Hepatocyte (in vitro differentiated cells): ENCODE measurements around the gene NRDC. TPM values are rescaled to one million over a fixed set of nuclear protein-coding genes. Genes with fewer than 3 reads are reported as not detected.

Experiments used
- DNase-seq: peaks from one replicate; pipeline ENCODE4 v3.0.0-alpha.2; 2016; ENCODE audit warnings: low spot score
- H2AFZ ChIP-seq: fragments of 200-600 bp; sonication (generic); 2 replicates; pipeline ENCODE4 v1.6.0; 2016; ENCODE audit warnings: antibody characterized with exemption, mild to moderate bottlenecking
- H3K27ac ChIP-seq: fragments of 200-600 bp; sonication (generic); 2 replicates; pipeline ENCODE4 v1.5.1; 2016; ENCODE audit warnings: mild to moderate bottlenecking
- H3K27me3 ChIP-seq: fragments of 200-600 bp; sonication (generic); 2 replicates; pipeline ENCODE4 v1.6.1; 2016
- H3K36me3 ChIP-seq: fragments of 200-600 bp; sonication (generic); replicated peaks from 2 replicates; pipeline ENCODE4 v1.5.1; 2016; ENCODE audit warnings: low read depth; ENCODE audit not compliant: insufficient read depth
- H3K4me1 ChIP-seq: fragments of 200-600 bp; sonication (generic); 2 replicates; pipeline ENCODE4 v1.5.1; 2016; ENCODE audit warnings: mild to moderate bottlenecking, moderate library complexity; ENCODE audit not compliant: insufficient read depth
- H3K4me2 ChIP-seq: fragments of 200-600 bp; sonication (generic); 2 replicates; pipeline ENCODE4 v1.6.0; 2016
- H3K4me3 ChIP-seq: fragments of 200-600 bp; sonication (generic); 2 replicates; pipeline ENCODE4 v1.5.1; 2016; ENCODE audit warnings: mild to moderate bottlenecking
- H3K79me2 ChIP-seq: fragments of 200-600 bp; sonication (generic); 2 replicates; pipeline ENCODE4 v1.6.0; 2017; ENCODE audit warnings: mild to moderate bottlenecking
- H3K9me2 ChIP-seq: fragments of 200-600 bp; sonication (generic); replicated peaks from 2 replicates; pipeline ENCODE4 v1.6.0; 2017; ENCODE audit warnings: mild to moderate bottlenecking; ENCODE audit not compliant: insufficient read depth
- H3K9me3 ChIP-seq: fragments of 200-600 bp; sonication (generic); 2 replicates; pipeline ENCODE4 v1.5.1; 2016; ENCODE audit warnings: low read depth, mild to moderate bottlenecking
- H4K20me1 ChIP-seq: fragments of 200-600 bp; sonication (generic); 2 replicates; pipeline ENCODE4 v1.6.0; 2016; ENCODE audit warnings: mild to moderate bottlenecking; ENCODE audit not compliant: insufficient read depth, poor library complexity, severe bottlenecking
- EZH2 ChIP-seq: fragments of 200-600 bp; sonication (generic); IDR thresholded peaks from 2 replicates; pipeline ENCODE4 v1.6.1; 2016; ENCODE audit warnings: antibody characterized with exemption, mild to moderate bottlenecking, borderline replicate concordance
- EZH2phosphoT487 ChIP-seq: fragments of 200-600 bp; sonication (generic); IDR thresholded peaks from one replicate; pipeline ENCODE4 v1.6.1; 2018; ENCODE audit warnings: antibody characterized with exemption, mild to moderate bottlenecking, low read depth, moderate library complexity; ENCODE audit not compliant: unreplicated experiment, severe bottlenecking
- WGBS: methylation state at CpG from one replicate; pipeline ENCODE4 v1.1.6; 2016; ENCODE audit warnings: low lambda C conversion rate; ENCODE audit errors: missing lambda C conversion rate; 5-methylcytosine and 5-hydroxymethylcytosine counted together
- polyA plus RNA-seq: library from polyadenylated mRNA; unstranded; fragments of >200 nt; fragmentation: Nextera tagmentation; extraction: Ambion mirVana; gene quantifications from 2 replicates; pipeline ENCODE4 v1.2.1, GENCODE V29; 2016
- total RNA-seq: library from RNA; depleted of rRNA; stranded (reverse); fragments of >200 nt; gene quantifications from 2 replicates; pipeline ENCODE4 v1.2.3, GENCODE V29; 2014
- TF ChIP-seq, protein P1 (sequence below): fragments of 200-600 bp; sonication (generic); IDR thresholded peaks from 2 replicates; pipeline ENCODE4 v1.5.1; 2016; ENCODE audit warnings: antibody characterized with exemption, mild to moderate bottlenecking; ENCODE audit not compliant: poor library complexity

The NRDC gene
- total and polyA plus RNA-seq, 2 experiments from 2014 or later = 82.2 to 89.4 TPM

DNA sequence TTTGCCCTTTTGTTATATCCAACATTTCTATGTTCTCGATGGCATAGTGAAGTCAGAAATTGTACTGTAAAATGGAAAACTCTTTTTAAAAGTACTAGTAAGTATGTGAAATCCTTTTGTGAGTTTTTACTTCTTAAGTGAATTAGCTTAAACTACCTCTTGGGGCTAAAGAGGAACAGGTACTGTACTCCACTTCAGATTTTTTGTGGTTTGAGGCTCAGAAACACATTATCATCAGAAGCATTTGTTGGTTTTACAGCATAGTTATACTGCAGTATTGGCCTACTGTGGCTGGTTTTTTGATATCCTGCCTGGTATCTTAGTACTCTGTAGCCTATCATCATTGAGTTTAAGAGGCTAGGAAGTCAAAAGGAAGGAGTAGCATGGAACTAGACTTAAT lies 117.2 kb downstream of the NRDC start:
- no peaks in the 10 kb centered on the region for H3K36me3 ChIP-seq
- no peaks in the 10 kb centered on the region for H3K4me1 ChIP-seq
- WGBS = 97% methylated on average over 1 of the region's 1 CpG
- no peak overlapping the region for H2AFZ ChIP-seq
- TF ChIP-seq EZH2phosphoT487 (no peak), EZH2 (no peak)
- TF ChIP-seq, protein P1, sequence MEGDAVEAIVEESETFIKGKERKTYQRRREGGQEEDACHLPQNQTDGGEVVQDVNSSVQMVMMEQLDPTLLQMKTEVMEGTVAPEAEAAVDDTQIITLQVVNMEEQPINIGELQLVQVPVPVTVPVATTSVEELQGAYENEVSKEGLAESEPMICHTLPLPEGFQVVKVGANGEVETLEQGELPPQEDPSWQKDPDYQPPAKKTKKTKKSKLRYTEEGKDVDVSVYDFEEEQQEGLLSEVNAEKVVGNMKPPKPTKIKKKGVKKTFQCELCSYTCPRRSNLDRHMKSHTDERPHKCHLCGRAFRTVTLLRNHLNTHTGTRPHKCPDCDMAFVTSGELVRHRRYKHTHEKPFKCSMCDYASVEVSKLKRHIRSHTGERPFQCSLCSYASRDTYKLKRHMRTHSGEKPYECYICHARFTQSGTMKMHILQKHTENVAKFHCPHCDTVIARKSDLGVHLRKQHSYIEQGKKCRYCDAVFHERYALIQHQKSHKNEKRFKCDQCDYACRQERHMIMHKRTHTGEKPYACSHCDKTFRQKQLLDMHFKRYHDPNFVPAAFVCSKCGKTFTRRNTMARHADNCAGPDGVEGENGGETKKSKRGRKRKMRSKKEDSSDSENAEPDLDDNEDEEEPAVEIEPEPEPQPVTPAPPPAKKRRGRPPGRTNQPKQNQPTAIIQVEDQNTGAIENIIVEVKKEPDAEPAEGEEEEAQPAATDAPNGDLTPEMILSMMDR = no peak
- H3K27me3 ChIP-seq = no peaks in the 10 kb centered on the region
- no peaks in the 10 kb centered on the region for H3K9me3 ChIP-seq
- no peaks in the 10 kb centered on the region for H3K9me2 ChIP-seq
- no peak overlapping the region for H3K4me3 ChIP-seq
- H3K79me2 ChIP-seq = no peaks in the 10 kb centered on the region
- DNase-seq = no peak
- no peaks in the 10 kb centered on the region for H4K20me1 ChIP-seq
- H3K27ac ChIP-seq = no peak overlapping the region
- H3K4me2 ChIP-seq = no peak overlapping the region

DNA sequence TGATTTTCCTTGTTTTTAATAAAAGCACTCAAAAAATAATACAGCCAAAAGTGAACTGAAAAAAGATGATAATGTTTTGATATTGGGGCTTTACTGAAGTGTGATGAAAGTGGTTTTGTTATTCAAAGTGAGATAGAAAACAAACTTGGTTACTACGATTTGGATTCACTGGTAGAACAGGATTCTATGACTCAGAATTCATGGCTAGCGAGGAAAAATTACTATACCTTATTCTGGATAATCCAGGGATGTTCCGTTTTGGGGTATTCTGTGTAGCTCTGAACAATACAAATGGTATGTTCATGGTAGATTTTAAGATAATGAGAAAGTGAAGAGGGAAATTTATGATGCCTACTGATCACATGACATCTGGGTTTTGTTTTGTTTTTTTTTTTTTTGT lies 117.7 kb downstream of the NRDC start:
- Histone ChIP-seq H3K79me2 (no peaks in the 10 kb centered on the region), H4K20me1 (no peaks in the 10 kb centered on the region), H3K4me3 (no peak overlapping the region), H3K4me1 (no peaks in the 10 kb centered on the region), H3K27me3 (no peaks in the 10 kb centered on the region), H3K27ac (no peak overlapping the region), H3K4me2 (no peak overlapping the region), H2AFZ (no peak overlapping the region), H3K9me3 (no peaks in the 10 kb centered on the region), H3K9me2 (no peaks in the 10 kb centered on the region), H3K36me3 (no peaks in the 10 kb centered on the region)
- no peak for DNase-seq
- 91% methylated on average over 3 of the region's 3 CpGs for WGBS
- TF ChIP-seq EZH2 (no peak), EZH2phosphoT487 (no peak)
- TF ChIP-seq, protein P1 = no peak

DNA sequence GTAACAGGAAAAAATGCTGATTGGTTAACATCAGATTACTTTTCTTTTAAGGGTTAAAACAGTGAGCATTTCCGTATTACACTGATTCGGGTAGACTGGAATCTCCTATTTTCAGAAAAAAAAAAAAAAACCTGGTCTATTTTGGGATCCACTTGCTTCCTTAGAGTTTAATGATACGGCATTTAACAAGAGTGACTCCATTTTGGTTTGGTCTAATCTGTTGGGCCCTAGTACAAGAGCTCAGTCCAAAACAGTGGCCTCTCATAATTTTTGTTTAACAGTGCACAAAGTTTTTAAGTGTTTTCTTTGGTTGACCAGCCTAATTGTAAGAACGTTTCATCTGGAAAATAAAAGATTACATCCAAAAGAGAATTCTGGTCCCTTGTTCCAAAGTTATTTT lies 120.2 kb downstream of the NRDC start:
- H3K36me3 ChIP-seq = no peaks in the 10 kb centered on the region
- no peaks in the 10 kb centered on the region for H4K20me1 ChIP-seq
- no peaks in the 10 kb centered on the region for H3K4me1 ChIP-seq
- no peak overlapping the region for H3K4me3 ChIP-seq
- no peaks in the 10 kb centered on the region for H3K79me2 ChIP-seq
- H3K9me3 ChIP-seq = no peaks in the 10 kb centered on the region
- H3K27ac ChIP-seq = no peak overlapping the region
- no peak overlapping the region for H3K4me2 ChIP-seq
- H3K27me3 ChIP-seq = no peaks in the 10 kb centered on the region
- no peak for DNase-seq
- TF ChIP-seq EZH2 (no peak), EZH2phosphoT487 (no peak)
- TF ChIP-seq, protein P1 = no peak
- no peak overlapping the region for H2AFZ ChIP-seq
- H3K9me2 ChIP-seq = no peaks in the 10 kb centered on the region
- WGBS = 87% methylated on average over 4 of the region's 4 CpGs

DNA sequence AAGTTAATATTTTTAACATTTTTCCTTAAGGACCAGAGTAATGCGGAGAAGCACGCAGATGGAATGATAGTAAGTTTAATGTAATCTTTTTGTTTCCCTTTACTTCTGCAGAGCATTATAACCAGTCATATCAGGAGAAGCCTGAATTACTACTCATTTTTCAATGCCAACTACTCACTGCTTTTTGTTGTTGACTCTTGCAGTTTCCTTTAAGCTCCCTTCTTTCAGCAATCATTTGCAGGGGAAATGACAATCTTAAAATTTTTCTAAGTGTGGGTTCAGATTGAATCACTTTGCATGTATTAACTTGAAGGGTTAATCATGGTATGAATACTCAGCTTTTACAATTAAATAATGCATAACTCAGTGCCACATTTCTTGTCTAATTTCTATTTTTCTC lies 122.2 kb downstream of the NRDC start:
- Histone ChIP-seq H3K4me1 (no peaks in the 10 kb centered on the region), H3K4me2 (no peak overlapping the region), H3K27ac (no peak overlapping the region), H2AFZ (no peak overlapping the region), H3K27me3 (no peaks in the 10 kb centered on the region), H3K36me3 (no peaks in the 10 kb centered on the region), H3K4me3 (no peak overlapping the region), H3K9me2 (no peaks in the 10 kb centered on the region), H4K20me1 (no peaks in the 10 kb centered on the region), H3K79me2 (no peaks in the 10 kb centered on the region), H3K9me3 (no peaks in the 10 kb centered on the region)
- no peak for DNase-seq
- no peak for TF ChIP-seq EZH2phosphoT487
- no peak for TF ChIP-seq EZH2
- TF ChIP-seq, protein P1 = no peak
- WGBS = 97% methylated on average over 2 of the region's 2 CpGs
